ENCODE measurements around the gene MAX.

- TF ChIP-seq POLR2A (IDR thresholded peaks at IDR 0.05; ENCODE audit: low read depth, low read length): no peak
- no peak for TF ChIP-seq BHLHE40 (IDR thresholded peaks at IDR 0.05; ENCODE audit: low read depth, low read length)
- TF ChIP-seq, protein P1, sequence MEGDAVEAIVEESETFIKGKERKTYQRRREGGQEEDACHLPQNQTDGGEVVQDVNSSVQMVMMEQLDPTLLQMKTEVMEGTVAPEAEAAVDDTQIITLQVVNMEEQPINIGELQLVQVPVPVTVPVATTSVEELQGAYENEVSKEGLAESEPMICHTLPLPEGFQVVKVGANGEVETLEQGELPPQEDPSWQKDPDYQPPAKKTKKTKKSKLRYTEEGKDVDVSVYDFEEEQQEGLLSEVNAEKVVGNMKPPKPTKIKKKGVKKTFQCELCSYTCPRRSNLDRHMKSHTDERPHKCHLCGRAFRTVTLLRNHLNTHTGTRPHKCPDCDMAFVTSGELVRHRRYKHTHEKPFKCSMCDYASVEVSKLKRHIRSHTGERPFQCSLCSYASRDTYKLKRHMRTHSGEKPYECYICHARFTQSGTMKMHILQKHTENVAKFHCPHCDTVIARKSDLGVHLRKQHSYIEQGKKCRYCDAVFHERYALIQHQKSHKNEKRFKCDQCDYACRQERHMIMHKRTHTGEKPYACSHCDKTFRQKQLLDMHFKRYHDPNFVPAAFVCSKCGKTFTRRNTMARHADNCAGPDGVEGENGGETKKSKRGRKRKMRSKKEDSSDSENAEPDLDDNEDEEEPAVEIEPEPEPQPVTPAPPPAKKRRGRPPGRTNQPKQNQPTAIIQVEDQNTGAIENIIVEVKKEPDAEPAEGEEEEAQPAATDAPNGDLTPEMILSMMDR (conservative IDR thresholded peaks at IDR 0.05; ENCODE audit: low read depth, low read length): no peak
- TF ChIP-seq, protein P2, sequence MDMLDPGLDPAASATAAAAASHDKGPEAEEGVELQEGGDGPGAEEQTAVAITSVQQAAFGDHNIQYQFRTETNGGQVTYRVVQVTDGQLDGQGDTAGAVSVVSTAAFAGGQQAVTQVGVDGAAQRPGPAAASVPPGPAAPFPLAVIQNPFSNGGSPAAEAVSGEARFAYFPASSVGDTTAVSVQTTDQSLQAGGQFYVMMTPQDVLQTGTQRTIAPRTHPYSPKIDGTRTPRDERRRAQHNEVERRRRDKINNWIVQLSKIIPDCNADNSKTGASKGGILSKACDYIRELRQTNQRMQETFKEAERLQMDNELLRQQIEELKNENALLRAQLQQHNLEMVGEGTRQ (IDR thresholded peaks at IDR 0.05; ENCODE audit: low read depth, low read length): no peak
- no peak for TF ChIP-seq MAFK (IDR thresholded peaks at IDR 0.05; ENCODE audit: low read depth, low read length)
- no peak for TF ChIP-seq CEBPB (IDR thresholded peaks at IDR 0.05; ENCODE audit: low read depth, low read length)
- TF ChIP-seq MXI1 (IDR thresholded peaks at IDR 0.05; ENCODE audit: borderline replicate concordance, low read depth, low read length): no peak
- no peak for TF ChIP-seq RFX5 (IDR thresholded peaks at IDR 0.05; ENCODE audit: low read depth, low read length)
- no peak for TF ChIP-seq CHD1 (IDR thresholded peaks at IDR 0.05; ENCODE audit: low read depth, low read length)
- no peak for TF ChIP-seq RAD21 (IDR thresholded peaks at IDR 0.05; ENCODE audit: low read length)
- no peak for TF ChIP-seq SMC3 (IDR thresholded peaks at IDR 0.05; ENCODE audit: low read depth, low read length)
- no peak for TF ChIP-seq FOS (IDR thresholded peaks at IDR 0.05; ENCODE audit: low read depth, low read length)
- TF ChIP-seq MAZ (IDR thresholded peaks at IDR 0.05; ENCODE audit: borderline replicate concordance, low read depth, low read length): no peak
- TF ChIP-seq RCOR1 (IDR thresholded peaks at IDR 0.05; ENCODE audit: insufficient replicate concordance, low read length): no peak
Observed at GRCh38 chr14:65043893-65044595, 58.3 kb downstream of the MAX start.

Measured in IMR-90 (cell line).